Neuronal stem cell (in vitro differentiated cells): ENCODE results near the gene GSTM4.
"Not testable (repeated sequence)": the region's sequence is repeated elsewhere in the genome, so short reads cannot be mapped to it uniquely, and the experiment has no call there.

Experiments used
- DNase-seq: peaks from one replicate; pipeline ENCODE4 v3.0.0-alpha.2; 2013; ENCODE audit warnings: low spot score
- H2AFZ ChIP-seq: one replicate; pipeline ENCODE4 v1.6.1; 2013; ENCODE audit warnings: mild to moderate bottlenecking, low read length, inconsistent platforms
- H2AK5ac ChIP-seq: 2 replicates; pipeline ENCODE4 v1.6.1; 2013; ENCODE audit warnings: low read depth, mild to moderate bottlenecking, inconsistent platforms, low read length, moderate library complexity, mixed read lengths
- H2BK120ac ChIP-seq: 2 replicates; pipeline ENCODE4 v1.6.1; 2013; ENCODE audit warnings: low read depth, mild to moderate bottlenecking, inconsistent platforms, low read length, moderate library complexity, mixed read lengths
- H2BK12ac ChIP-seq: one replicate; pipeline ENCODE4 v1.6.1; 2013; ENCODE audit warnings: low read length, inconsistent platforms
- H2BK15ac ChIP-seq: 2 replicates; pipeline ENCODE4 v1.6.1; 2013; ENCODE audit warnings: mild to moderate bottlenecking, low read length, inconsistent platforms, mixed read lengths
- H2BK5ac ChIP-seq: one replicate; pipeline ENCODE4 v1.6.1; 2013; ENCODE audit warnings: inconsistent platforms, mild to moderate bottlenecking, low read length, moderate library complexity
- H3K14ac ChIP-seq: one replicate; pipeline ENCODE4 v1.6.1; 2013; ENCODE audit warnings: low read length, inconsistent platforms
- H3K18ac ChIP-seq: 2 replicates; pipeline ENCODE4 v1.6.1; 2013; ENCODE audit warnings: low read length, inconsistent platforms
- H3K23ac ChIP-seq: 2 replicates; pipeline ENCODE4 v1.6.1; 2013; ENCODE audit warnings: low read depth, mild to moderate bottlenecking, mixed read lengths, low read length, inconsistent platforms; ENCODE audit not compliant: poor library complexity
- H3K27ac ChIP-seq: replicated peaks from 3 replicates; pipeline ENCODE4 v1.5.1; 2013; ENCODE audit warnings: low read length, inconsistent platforms
- H3K27me3 ChIP-seq, 3 experiments: 2 replicates each; pipeline ENCODE4 v1.6.1; 2013; ENCODE audit warnings: low read length in 3 of 3, mild to moderate bottlenecking in 2 of 3, inconsistent platforms in 1 of 3, low read depth in 1 of 3, mixed read lengths in 1 of 3, moderate library complexity in 1 of 3; ENCODE audit not compliant: control insufficient read depth in 3 of 3, insufficient read depth in 3 of 3
- H3K36me3 ChIP-seq, 2 donors: replicated peaks in 1 of 2; 2 replicates each; pipeline ENCODE4 v1.6.1; 2013; ENCODE audit warnings: low read length in 2 of 2; ENCODE audit not compliant: control insufficient read depth in 2 of 2, insufficient read depth in 2 of 2
- H3K4ac ChIP-seq: 2 replicates; pipeline ENCODE4 v1.6.1; 2013; ENCODE audit warnings: inconsistent platforms, mild to moderate bottlenecking, low read length, moderate library complexity
- H3K4me1 ChIP-seq, 2 donors: 1 replicate in 1 of 2; 2 replicates in 1 of 2; pipeline ENCODE4 v1.6.1; 2013; ENCODE audit warnings: low read length in 2 of 2, low read depth in 1 of 2; ENCODE audit not compliant: control insufficient read depth in 2 of 2, insufficient read depth in 1 of 2
- H3K4me2 ChIP-seq: one replicate; pipeline ENCODE4 v1.6.1; 2013; ENCODE audit warnings: mild to moderate bottlenecking, low read length, inconsistent platforms; ENCODE audit not compliant: insufficient read depth, poor library complexity, severe bottlenecking
- H3K4me3 ChIP-seq, 2 donors: 2 replicates each; pipeline ENCODE4 v1.5.1; 2013; ENCODE audit warnings: low read length in 2 of 2, mild to moderate bottlenecking in 2 of 2, inconsistent platforms in 1 of 2, moderate library complexity in 1 of 2
- H3K79me1 ChIP-seq: one replicate; pipeline ENCODE4 v1.6.1; 2013; ENCODE audit warnings: low read depth, mild to moderate bottlenecking, inconsistent platforms, low read length, moderate library complexity
- H3K9ac ChIP-seq: one replicate; pipeline ENCODE4 v1.6.1; 2013; ENCODE audit warnings: mild to moderate bottlenecking, low read depth, low read length, inconsistent platforms; ENCODE audit not compliant: poor library complexity
- H3K9me3 ChIP-seq, 2 donors: replicated peaks in 1 of 2; 2 replicates each; pipeline versions ENCODE3 to v1.6.1; 2013; ENCODE audit warnings: low read length in 2 of 2, mild to moderate bottlenecking in 2 of 2, inconsistent platforms in 1 of 2, low read depth in 1 of 2, mixed read lengths in 1 of 2, moderate library complexity in 1 of 2; ENCODE audit not compliant: control insufficient read depth in 2 of 2, insufficient read depth in 1 of 2
- H4K8ac ChIP-seq: one replicate; pipeline ENCODE4 v1.6.1; 2013; ENCODE audit warnings: low read depth, mild to moderate bottlenecking, inconsistent platforms, low read length, moderate library complexity
- H4K91ac ChIP-seq: one replicate; pipeline ENCODE4 v1.6.1; 2013; ENCODE audit warnings: low read length, low read depth, mild to moderate bottlenecking, inconsistent platforms; ENCODE audit not compliant: poor library complexity
- WGBS, 2 donors: extraction: QIAGEN DNeasy Blood & Tissue Kit; methylation state at CpG; one replicate each; pipeline ENCODE4 v1.1.7; 2013; ENCODE audit warnings: missing lambda C conversion rate in 2 of 2, mixed read lengths in 1 of 2; ENCODE audit not compliant: insufficient read length in 2 of 2, insufficient replicate concordance in 1 of 2; ENCODE audit errors: extremely low coverage in 2 of 2; 5-methylcytosine and 5-hydroxymethylcytosine counted together

Gene GSTM4

GRCh38 chr1:109705411-109705810 lies 49.5 kb downstream of the GSTM4 start:
- H3K4me1 ChIP-seq, result no peaks in the 10 kb centered on the region
- H3K4me2 ChIP-seq, result no peak overlapping the region
- no peak overlapping the region for H2BK5ac ChIP-seq
- no peak overlapping the region for H3K4me3 ChIP-seq
- WGBS, 2 donors, result no CpG with 5 or more reads among the region's 4 CpGs
- no peak overlapping the region for H4K91ac ChIP-seq
- H2BK120ac ChIP-seq, result no peak overlapping the region
- no peaks in the 10 kb centered on the region for H3K36me3 ChIP-seq
- no peak overlapping the region for H4K8ac ChIP-seq
- no peak overlapping the region for H3K14ac ChIP-seq
- no peak overlapping the region for H3K23ac ChIP-seq
- no peak overlapping the region for H2AFZ ChIP-seq
- no peaks in the 10 kb centered on the region for H3K9me3 ChIP-seq
- H2BK12ac ChIP-seq, result no peak overlapping the region
- H3K27ac ChIP-seq, result no peak overlapping the region
- H3K9ac ChIP-seq, result no peak overlapping the region
- H3K4ac ChIP-seq, result no peak overlapping the region
- H2AK5ac ChIP-seq, result no peak overlapping the region
- H2BK15ac ChIP-seq, result no peak overlapping the region
- H3K27me3 ChIP-seq, result no peaks in the 10 kb centered on the region
- no peaks in the 10 kb centered on the region for H3K79me1 ChIP-seq
- no peak for DNase-seq
- H3K18ac ChIP-seq, result no peak overlapping the region

GRCh38 chr1:109708949-109709348 lies 53.0 kb downstream of the GSTM4 start:
- DNase-seq, H3K79me1 ChIP-seq, H3K4me1 ChIP-seq, H3K9ac ChIP-seq, H3K27ac ChIP-seq, H3K23ac ChIP-seq, H3K27me3 ChIP-seq, H3K18ac ChIP-seq, H4K91ac ChIP-seq, H3K36me3 ChIP-seq, H2BK15ac ChIP-seq, H2AK5ac ChIP-seq, H2BK120ac ChIP-seq, H2AFZ ChIP-seq, H3K14ac ChIP-seq, H4K8ac ChIP-seq, H3K4ac ChIP-seq, H2BK5ac ChIP-seq, H2BK12ac ChIP-seq, H3K9me3 ChIP-seq, H3K4me2 ChIP-seq, H3K4me3 ChIP-seq: not testable (repeated sequence)
- no CpG with 5 or more reads among the region's 4 CpGs for WGBS, 2 donors

- not testable (repeated sequence) for H3K4me2 ChIP-seq, H4K91ac ChIP-seq, H3K36me3 ChIP-seq, H2AK5ac ChIP-seq, H2AFZ ChIP-seq, H3K27ac ChIP-seq, H3K4me1 ChIP-seq, H3K9ac ChIP-seq, H3K27me3 ChIP-seq, H4K8ac ChIP-seq, H3K23ac ChIP-seq, DNase-seq, H3K4me3 ChIP-seq, H3K79me1 ChIP-seq, H2BK120ac ChIP-seq, H2BK5ac ChIP-seq, H2BK12ac ChIP-seq, H3K18ac ChIP-seq, H2BK15ac ChIP-seq, H3K4ac ChIP-seq, H3K14ac ChIP-seq, H3K9me3 ChIP-seq
These were observed 53.9 kb downstream of the GSTM4 start for GRCh38 chr1:109709822-109710221.
